Measurements from ENCODE around the gene ASNSD1. TPM values are rescaled to one million over a fixed set of nuclear protein-coding genes. Genes with fewer than 3 reads are reported as not detected.

The ASNSD1 gene
- total and polyA plus RNA-seq, 2 donors (not counting 1 experiment from before 2014, with no cell fraction given), result 13.0 to 29.8 TPM

GRCh38 chr2:189646521-189646920 lies 14.7 kb upstream of the ASNSD1 start:
- no peak overlapping the region for H3K4me2 ChIP-seq (replicated peaks; ENCODE audit: low read depth, low read length, poor library complexity, severe bottlenecking)
- intact Hi-C loops (cut with micrococcal nuclease), result no loop called here
- TF ChIP-seq, protein P1, sequence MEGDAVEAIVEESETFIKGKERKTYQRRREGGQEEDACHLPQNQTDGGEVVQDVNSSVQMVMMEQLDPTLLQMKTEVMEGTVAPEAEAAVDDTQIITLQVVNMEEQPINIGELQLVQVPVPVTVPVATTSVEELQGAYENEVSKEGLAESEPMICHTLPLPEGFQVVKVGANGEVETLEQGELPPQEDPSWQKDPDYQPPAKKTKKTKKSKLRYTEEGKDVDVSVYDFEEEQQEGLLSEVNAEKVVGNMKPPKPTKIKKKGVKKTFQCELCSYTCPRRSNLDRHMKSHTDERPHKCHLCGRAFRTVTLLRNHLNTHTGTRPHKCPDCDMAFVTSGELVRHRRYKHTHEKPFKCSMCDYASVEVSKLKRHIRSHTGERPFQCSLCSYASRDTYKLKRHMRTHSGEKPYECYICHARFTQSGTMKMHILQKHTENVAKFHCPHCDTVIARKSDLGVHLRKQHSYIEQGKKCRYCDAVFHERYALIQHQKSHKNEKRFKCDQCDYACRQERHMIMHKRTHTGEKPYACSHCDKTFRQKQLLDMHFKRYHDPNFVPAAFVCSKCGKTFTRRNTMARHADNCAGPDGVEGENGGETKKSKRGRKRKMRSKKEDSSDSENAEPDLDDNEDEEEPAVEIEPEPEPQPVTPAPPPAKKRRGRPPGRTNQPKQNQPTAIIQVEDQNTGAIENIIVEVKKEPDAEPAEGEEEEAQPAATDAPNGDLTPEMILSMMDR (IDR thresholded peaks at IDR 0.05), result no peak
- no peak for TF ChIP-seq EZH2 (IDR thresholded peaks at IDR 0.05; ENCODE audit: borderline replicate concordance, insufficient read depth, low read depth, low read length, poor library complexity, severe bottlenecking)
- no peaks in the 10 kb centered on the region for H3K79me2 ChIP-seq (ENCODE audit: control insufficient read depth, insufficient read depth, low read length)
- ChIA-PET POLR2A (no interaction called here), CTCF (no interaction called here)
- no peak overlapping the region for H2AFZ ChIP-seq (ENCODE audit: insufficient read depth, low read depth, low read length, poor library complexity, severe bottlenecking)
- Mint-ChIP-seq H3K9me3 (ENCODE audit: insufficient read depth) (no peaks in the 10 kb centered on the region), H3K4me3 (no peak overlapping the region), H3K27ac (no peak overlapping the region), H3K4me1 (no peaks in the 10 kb centered on the region), H3K27me3 (no peaks in the 10 kb centered on the region)
- no peaks in the 10 kb centered on the region for H4K20me1 ChIP-seq (ENCODE audit: control insufficient read depth, insufficient read depth, low read length, poor library complexity, severe bottlenecking)
- no peaks in the 10 kb centered on the region for H3K27me3 ChIP-seq (replicated peaks in 1 of 4; ENCODE audit: control extremely low read depth in 1 of 4, control insufficient read depth in 3 of 4, insufficient read depth in 4 of 4, low read length in 3 of 4)
- no peak overlapping the region for H3K9ac ChIP-seq (ENCODE audit: low read length)
- H3K9me3 ChIP-seq (ENCODE audit: control extremely low read depth in 1 of 3, control insufficient read depth in 2 of 3, insufficient read depth in 1 of 3, low read length in 2 of 3), result no peaks in the 10 kb centered on the region
- H3K4me3 ChIP-seq (ENCODE audit: control extremely low read depth in 1 of 5, extremely low read depth in 1 of 5, insufficient read depth in 1 of 5, low read depth in 2 of 5, low read length in 4 of 5), result no peak overlapping the region
- no peaks in the 10 kb centered on the region for H3K4me1 ChIP-seq (ENCODE audit: control insufficient read depth in 2 of 2, insufficient read depth in 2 of 2, low read length in 2 of 2)
- DNase-seq, result no peak
- no peaks in the 10 kb centered on the region for H3K36me3 ChIP-seq (replicated peaks in 1 of 2; ENCODE audit: control extremely low read depth in 1 of 2, control insufficient read depth in 1 of 2, extremely low read depth in 1 of 2, insufficient read depth in 2 of 2, low read length in 1 of 2)
- no peak for ATAC-seq (ENCODE audit: low read depth)
- no peak overlapping the region for H3K27ac ChIP-seq (ENCODE audit: low read length in 2 of 2)

GRCh38 chr2:189648846-189649509 lies 12.3 kb upstream of the ASNSD1 start:
- H3K9me3 Mint-ChIP-seq (ENCODE audit: insufficient read depth), result no peaks in the 10 kb centered on the region
- intact Hi-C loops (cut with micrococcal nuclease), result no loop called here
- no peak overlapping the region for H3K4me3 ChIP-seq (ENCODE audit: control extremely low read depth in 1 of 5, extremely low read depth in 1 of 5, insufficient read depth in 1 of 5, low read depth in 2 of 5, low read length in 4 of 5)
- no peak for DNase-seq
- H3K4me1 Mint-ChIP-seq, result no peaks in the 10 kb centered on the region
- no peaks in the 10 kb centered on the region for H3K79me2 ChIP-seq (ENCODE audit: control insufficient read depth, insufficient read depth, low read length)
- H3K4me2 ChIP-seq (replicated peaks; ENCODE audit: low read depth, low read length, poor library complexity, severe bottlenecking), result no peak overlapping the region
- WGBS (ENCODE audit: insufficient coverage), result 90% methylated on average over 1 of the region's 1 CpG
- no peak overlapping the region for H3K4me3 Mint-ChIP-seq
- H3K27me3 ChIP-seq (replicated peaks in 1 of 4; ENCODE audit: control extremely low read depth in 1 of 4, control insufficient read depth in 3 of 4, insufficient read depth in 4 of 4, low read length in 3 of 4), result no peaks in the 10 kb centered on the region
- no peak for ATAC-seq (ENCODE audit: low read depth)
- no peaks in the 10 kb centered on the region for H3K4me1 ChIP-seq (ENCODE audit: control insufficient read depth in 2 of 2, insufficient read depth in 2 of 2, low read length in 2 of 2)
- no peak overlapping the region for H3K27ac Mint-ChIP-seq
- TF ChIP-seq EZH2 (IDR thresholded peaks at IDR 0.05; ENCODE audit: borderline replicate concordance, insufficient read depth, low read depth, low read length, poor library complexity, severe bottlenecking), result no peak
- TF ChIP-seq, protein P1 (IDR thresholded peaks at IDR 0.05), result no peak
- peaks cover 0 to 8% (median 3%) of the 10 kb centered on the region in 3 donors for H3K9me3 ChIP-seq (ENCODE audit: control extremely low read depth in 1 of 3, control insufficient read depth in 2 of 3, insufficient read depth in 1 of 3, low read length in 2 of 3)
- CTCF ChIA-PET, result no interaction called here
- POLR2A ChIA-PET, result no interaction called here
- H4K20me1 ChIP-seq (ENCODE audit: control insufficient read depth, insufficient read depth, low read length, poor library complexity, severe bottlenecking), result no peaks in the 10 kb centered on the region
- H3K9ac ChIP-seq (ENCODE audit: low read length), result no peak overlapping the region
- H2AFZ ChIP-seq (ENCODE audit: insufficient read depth, low read depth, low read length, poor library complexity, severe bottlenecking), result no peak overlapping the region
- H3K36me3 ChIP-seq (replicated peaks in 1 of 2; ENCODE audit: control extremely low read depth in 1 of 2, control insufficient read depth in 1 of 2, extremely low read depth in 1 of 2, insufficient read depth in 2 of 2, low read length in 1 of 2), result no peaks in the 10 kb centered on the region
- no peak overlapping the region for H3K27ac ChIP-seq (ENCODE audit: low read length in 2 of 2)
- H3K27me3 Mint-ChIP-seq, result no peaks in the 10 kb centered on the region

Measured in B cell (primary cell).